Tibial nerve (tissue), 4 donors: ENCODE measurements around the gene LYRM4. TPM values are rescaled to one million over a fixed set of nuclear protein-coding genes. Genes with fewer than 3 reads are reported as not detected.

Experiments
- DNase-seq, 2 donors: peaks; one replicate each; pipeline ENCODE4 v3.0.0-alpha.2; 2019; ENCODE audit warnings: low spot score in 2 of 2
- H3K27ac ChIP-seq, 4 donors: fragments of 200-600 bp; sonication (generic) in 3 of 4; one replicate each; pipeline ENCODE4 v1.5.1; 2017 to 2019; ENCODE audit warnings: mild to moderate bottlenecking in 1 of 4
- H3K27me3 ChIP-seq, 2 donors: fragments of 200-600 bp; sonication (generic) in 1 of 2; one replicate each; pipeline versions ENCODE4 v1.5.1 to v1.6.0; 2017 to 2019
- H3K36me3 ChIP-seq, 3 donors: fragments of 200-600 bp; sonication (generic); one replicate each; pipeline ENCODE4 v1.5.1; 2018 to 2019
- H3K4me1 ChIP-seq, 4 donors: fragments of 200-600 bp; sonication (generic) in 3 of 4; one replicate each; pipeline ENCODE4 v1.5.1; 2017 to 2019
- H3K4me3 ChIP-seq, 4 donors: fragments of 200-600 bp; sonication (generic) in 3 of 4; one replicate each; pipeline ENCODE4 v1.5.1; 2017 to 2019; ENCODE audit warnings: mild to moderate bottlenecking in 1 of 4, moderate library complexity in 1 of 4
- H3K9me3 ChIP-seq, 4 donors: fragments of 200-600 bp; sonication (generic) in 3 of 4; one replicate each; pipeline ENCODE4 v1.5.1; 2017 to 2019
- EP300 ChIP-seq, 2 donors: sonication (generic); formaldehyde crosslinking; IDR thresholded peaks; one replicate each; pipeline ENCODE4 v1.6.1; 2017; ENCODE audit warnings: antibody characterized with exemption in 2 of 2, mild to moderate bottlenecking in 1 of 2
- POLR2A ChIP-seq, 2 donors: fragments of 450-650 bp; IDR thresholded peaks; one replicate each; pipeline ENCODE4 v1.6.1; 2017; ENCODE audit warnings: antibody characterized with exemption in 2 of 2, mild to moderate bottlenecking in 2 of 2, moderate library complexity in 2 of 2
- WGBS, 2 donors: methylation state at CpG; one replicate each; pipeline ENCODE4 v1.1.5; 2018; 5-methylcytosine and 5-hydroxymethylcytosine counted together
- total RNA-seq, 4 donors: library from RNA; depleted of rRNA; stranded (reverse); fragments of >200 nt; gene quantifications; one replicate each; pipeline ENCODE4 v1.1.0, GENCODE V29; 2016
- TF ChIP-seq, protein P1 (sequence below), 5 experiments: fragments of 200-600 bp in 3 of 5; fragments of 450-650 bp in 2 of 5; sonication (generic) in 3 of 5; IDR thresholded peaks; one replicate each; pipeline ENCODE4 v1.5.1; 2016 to 2019; ENCODE audit warnings: antibody characterized with exemption in 5 of 5, mild to moderate bottlenecking in 3 of 5, moderate library complexity in 2 of 5

Gene LYRM4
- total RNA-seq, 4 donors from 2014 or later = 21.8 to 31.0 (median 27.4) TPM

DNA sequence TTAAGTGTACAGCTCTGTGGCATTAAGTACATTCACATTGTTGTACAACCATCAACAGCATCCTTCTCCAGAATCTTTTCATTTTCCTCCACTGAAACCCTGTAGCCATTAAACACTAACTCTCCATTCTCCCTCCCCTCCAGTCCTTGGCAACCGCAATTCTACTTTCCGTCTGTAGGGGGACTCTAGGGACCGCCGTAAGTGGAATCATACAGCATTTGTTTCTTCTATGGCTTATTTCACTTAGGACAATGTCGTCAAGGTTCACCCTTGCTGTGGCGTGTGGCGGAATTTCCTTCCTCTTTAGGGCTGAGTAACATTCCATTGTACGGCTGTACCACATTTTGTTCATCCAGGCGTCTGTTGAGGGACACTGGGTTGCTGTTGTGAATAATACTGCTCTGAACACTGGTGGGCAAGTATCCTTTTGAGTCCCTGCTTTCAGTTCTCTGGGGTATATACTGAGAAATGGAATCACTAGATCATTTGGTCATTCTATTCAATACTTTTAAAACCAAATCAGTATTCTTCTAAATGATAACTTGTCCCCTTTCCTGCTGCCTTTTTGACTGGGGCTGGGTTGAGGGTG lies 124.9 kb downstream of the LYRM4 start:
- peaks cover 0 to 19% (median 3%) of the 10 kb centered on the region in 4 donors for H3K4me1 ChIP-seq

DNA sequence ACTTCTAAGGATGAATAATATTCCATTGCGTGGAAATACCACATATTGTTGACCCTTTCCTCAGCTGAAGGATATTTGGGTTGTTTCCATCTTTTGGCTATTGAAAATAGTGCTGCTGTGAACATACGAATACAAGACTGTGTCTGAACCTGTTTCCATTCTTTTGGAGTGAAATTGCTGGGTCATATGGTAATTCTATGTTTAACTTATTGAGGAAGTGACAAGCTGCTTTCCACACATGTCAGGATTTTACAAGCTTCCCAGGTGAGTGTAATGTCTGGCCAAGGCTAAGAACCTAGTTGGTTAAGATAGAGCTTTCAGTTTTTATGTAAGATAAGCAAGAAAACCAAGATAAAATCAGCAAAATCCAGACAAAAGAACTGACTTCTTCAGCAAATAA lies 126.8 kb downstream of the LYRM4 start:
- DNase-seq = no peak
- Histone ChIP-seq H3K9me3 (no peaks in the 10 kb centered on the region), H3K36me3 (no peaks in the 10 kb centered on the region), H3K4me1 (peaks cover 0 to 19% (median 3%) of the 10 kb centered on the region in 4 donors), H3K27me3 (no peaks in the 10 kb centered on the region), H3K27ac (no peak overlapping the region), H3K4me3 (no peak overlapping the region)
- TF ChIP-seq, protein P1, sequence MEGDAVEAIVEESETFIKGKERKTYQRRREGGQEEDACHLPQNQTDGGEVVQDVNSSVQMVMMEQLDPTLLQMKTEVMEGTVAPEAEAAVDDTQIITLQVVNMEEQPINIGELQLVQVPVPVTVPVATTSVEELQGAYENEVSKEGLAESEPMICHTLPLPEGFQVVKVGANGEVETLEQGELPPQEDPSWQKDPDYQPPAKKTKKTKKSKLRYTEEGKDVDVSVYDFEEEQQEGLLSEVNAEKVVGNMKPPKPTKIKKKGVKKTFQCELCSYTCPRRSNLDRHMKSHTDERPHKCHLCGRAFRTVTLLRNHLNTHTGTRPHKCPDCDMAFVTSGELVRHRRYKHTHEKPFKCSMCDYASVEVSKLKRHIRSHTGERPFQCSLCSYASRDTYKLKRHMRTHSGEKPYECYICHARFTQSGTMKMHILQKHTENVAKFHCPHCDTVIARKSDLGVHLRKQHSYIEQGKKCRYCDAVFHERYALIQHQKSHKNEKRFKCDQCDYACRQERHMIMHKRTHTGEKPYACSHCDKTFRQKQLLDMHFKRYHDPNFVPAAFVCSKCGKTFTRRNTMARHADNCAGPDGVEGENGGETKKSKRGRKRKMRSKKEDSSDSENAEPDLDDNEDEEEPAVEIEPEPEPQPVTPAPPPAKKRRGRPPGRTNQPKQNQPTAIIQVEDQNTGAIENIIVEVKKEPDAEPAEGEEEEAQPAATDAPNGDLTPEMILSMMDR (IDR thresholded peaks at IDR 0.05) = no peak
- TF ChIP-seq POLR2A (IDR thresholded peaks at IDR 0.05) (no peak), EP300 (IDR thresholded peaks at IDR 0.05) (no peak)
- WGBS, 2 donors = 89 to 92% methylated on average over 2 of the region's 2 CpGs

More for the DNA sequence above, 124.9 kb downstream of the LYRM4 start:
- peak in 1 of 2 donors; percentile 35 for DNase-seq
- H3K27ac ChIP-seq = no peak overlapping the region
- WGBS, 2 donors = 50 to 51% methylated on average over 9 of the region's 9 CpGs
- no peaks in the 10 kb centered on the region for H3K36me3 ChIP-seq
- no peaks in the 10 kb centered on the region for H3K9me3 ChIP-seq
- no peaks in the 10 kb centered on the region for H3K27me3 ChIP-seq
- TF ChIP-seq EP300 (IDR thresholded peaks at IDR 0.05) = no peak
- TF ChIP-seq, protein P1 (IDR thresholded peaks at IDR 0.05) = peak in 4 of 5 experiments; percentile 25 to 60 (median 54)
- no peak overlapping the region for H3K4me3 ChIP-seq

DNA sequence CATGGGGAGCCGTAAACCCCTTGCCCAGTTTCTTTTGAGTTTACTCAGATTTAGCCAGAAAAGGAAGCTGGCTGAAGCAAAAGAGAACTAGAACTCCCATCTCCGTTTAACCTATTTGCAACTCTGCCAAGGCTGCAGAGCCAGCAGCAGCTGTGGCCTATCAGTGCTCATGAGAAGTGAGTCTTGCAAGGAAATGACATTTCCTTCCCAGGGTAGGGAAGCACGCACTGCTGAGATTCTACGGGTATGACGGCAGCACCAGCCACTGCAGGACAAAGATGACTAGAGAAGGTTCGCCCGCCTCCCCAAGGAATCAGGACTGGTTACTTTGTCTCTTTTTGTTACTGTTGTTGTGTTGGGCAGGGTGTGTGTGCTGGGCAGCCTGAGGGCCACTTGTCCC lies 128.0 kb downstream of the LYRM4 start:
- peak overlapping the region in 1 of 4 donors; percentile 10 for H3K4me3 ChIP-seq
- no peaks in the 10 kb centered on the region for H3K36me3 ChIP-seq
- H3K9me3 ChIP-seq = no peaks in the 10 kb centered on the region
- WGBS, 2 donors = 69 to 79% methylated on average over 7 of the region's 7 CpGs
- peaks cover 0 to 19% (median 3%) of the 10 kb centered on the region in 4 donors for H3K4me1 ChIP-seq
- H3K27ac ChIP-seq = peak overlapping the region in 2 of 4 donors; percentile 41 to 56
- TF ChIP-seq, protein P1 (IDR thresholded peaks at IDR 0.05) = no peak
- TF ChIP-seq EP300 (IDR thresholded peaks at IDR 0.05) = peak in 1 of 2 donors; percentile 61
- H3K27me3 ChIP-seq = no peaks in the 10 kb centered on the region
- peak in 1 of 2 donors; percentile 32 for DNase-seq

DNA sequence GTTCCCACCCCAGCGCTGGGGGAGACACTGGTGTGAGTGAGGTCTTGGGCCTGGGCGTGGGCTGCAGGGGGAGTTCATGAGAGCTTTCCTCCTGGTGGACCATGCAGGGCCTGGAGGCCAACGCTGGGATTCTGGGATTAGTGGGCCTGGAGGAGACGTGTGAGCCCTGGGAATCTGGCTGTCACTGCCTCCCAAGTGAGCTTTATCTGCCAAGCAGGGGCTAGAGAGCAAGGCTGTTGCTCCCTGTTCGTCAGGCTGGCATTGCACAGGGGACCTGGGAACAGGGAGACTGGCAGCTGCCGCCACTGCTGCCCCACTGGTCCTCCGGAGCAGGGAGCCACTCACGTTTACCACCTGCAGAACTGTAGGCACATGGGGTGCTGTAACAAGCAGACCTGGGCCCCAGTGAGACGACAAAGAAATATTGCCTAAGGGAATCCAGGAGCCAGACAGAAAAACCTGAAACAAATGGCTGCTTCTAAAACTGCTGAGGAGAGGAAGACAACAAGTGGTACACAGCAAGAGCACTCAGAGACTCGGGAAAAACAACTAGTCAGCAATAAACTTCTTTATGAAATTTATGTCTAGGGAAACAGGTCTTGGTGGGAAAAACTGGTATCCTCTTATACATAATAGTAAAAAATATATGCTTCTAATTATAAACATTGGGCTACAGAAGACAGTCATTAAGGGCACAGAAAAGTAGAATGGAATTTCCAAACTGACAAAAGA lies 130.4 kb downstream of the LYRM4 start:
- DNase-seq = no peak
- 74 to 84% methylated on average over 10 of the region's 10 CpGs for WGBS, 2 donors
- Histone ChIP-seq H3K4me1 (peaks cover 0 to 19% (median 3%) of the 10 kb centered on the region in 4 donors), H3K9me3 (no peaks in the 10 kb centered on the region), H3K27ac (no peak overlapping the region), H3K27me3 (no peaks in the 10 kb centered on the region), H3K36me3 (no peaks in the 10 kb centered on the region), H3K4me3 (no peak overlapping the region)
- TF ChIP-seq, protein P1 (IDR thresholded peaks at IDR 0.05) = no peak
- TF ChIP-seq POLR2A (IDR thresholded peaks at IDR 0.05) = no peak
- no peak for TF ChIP-seq EP300 (IDR thresholded peaks at IDR 0.05)

DNA sequence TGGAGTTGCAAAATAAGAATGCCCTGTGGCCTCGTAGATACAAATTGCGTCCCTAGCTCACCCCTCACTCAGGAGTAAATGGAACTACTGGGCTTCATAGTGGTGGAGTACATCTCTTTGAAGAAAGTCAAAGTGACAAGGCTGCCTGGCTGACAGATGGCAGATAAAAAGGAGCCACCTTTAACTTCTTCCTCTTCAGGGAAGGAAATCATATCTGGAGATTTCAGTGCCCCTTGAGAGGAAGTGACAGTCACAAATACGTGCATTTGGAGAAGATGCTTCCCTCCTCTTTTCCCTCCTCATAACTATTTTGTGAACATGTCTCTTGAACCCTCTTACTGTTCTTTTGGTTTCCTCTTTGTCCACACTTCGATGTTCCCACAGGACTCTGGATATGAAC lies 132.4 kb downstream of the LYRM4 start:
- DNase-seq = no peak
- no peaks in the 10 kb centered on the region for H3K9me3 ChIP-seq
- H3K27me3 ChIP-seq = no peaks in the 10 kb centered on the region
- TF ChIP-seq, protein P1 (IDR thresholded peaks at IDR 0.05) = no peak
- TF ChIP-seq EP300 (IDR thresholded peaks at IDR 0.05) = no peak
- peaks cover 0 to 19% (median 3%) of the 10 kb centered on the region in 4 donors for H3K4me1 ChIP-seq
- WGBS, 2 donors = 74 to 90% methylated on average over 4 of the region's 4 CpGs
- no peak overlapping the region for H3K27ac ChIP-seq
- no peaks in the 10 kb centered on the region for H3K36me3 ChIP-seq
- H3K4me3 ChIP-seq = no peak overlapping the region
